ENCODE results near the gene AGO3.

Gene AGO3

GRCh38 chr1:36115200-36115669 is 184.3 kb downstream of the AGO3 start:
- no peak overlapping the region for H3K4me3 ChIP-seq (ENCODE audit: control insufficient read depth, low read depth, low read length)
- peak; percentile 54 for DNase-seq (ENCODE audit: low read depth)

GRCh38 chr1:36115931-36116330 is 185.0 kb downstream of the AGO3 start:
- peak; percentile 40 for DNase-seq (ENCODE audit: low read depth)
- TF ChIP-seq, protein P1, sequence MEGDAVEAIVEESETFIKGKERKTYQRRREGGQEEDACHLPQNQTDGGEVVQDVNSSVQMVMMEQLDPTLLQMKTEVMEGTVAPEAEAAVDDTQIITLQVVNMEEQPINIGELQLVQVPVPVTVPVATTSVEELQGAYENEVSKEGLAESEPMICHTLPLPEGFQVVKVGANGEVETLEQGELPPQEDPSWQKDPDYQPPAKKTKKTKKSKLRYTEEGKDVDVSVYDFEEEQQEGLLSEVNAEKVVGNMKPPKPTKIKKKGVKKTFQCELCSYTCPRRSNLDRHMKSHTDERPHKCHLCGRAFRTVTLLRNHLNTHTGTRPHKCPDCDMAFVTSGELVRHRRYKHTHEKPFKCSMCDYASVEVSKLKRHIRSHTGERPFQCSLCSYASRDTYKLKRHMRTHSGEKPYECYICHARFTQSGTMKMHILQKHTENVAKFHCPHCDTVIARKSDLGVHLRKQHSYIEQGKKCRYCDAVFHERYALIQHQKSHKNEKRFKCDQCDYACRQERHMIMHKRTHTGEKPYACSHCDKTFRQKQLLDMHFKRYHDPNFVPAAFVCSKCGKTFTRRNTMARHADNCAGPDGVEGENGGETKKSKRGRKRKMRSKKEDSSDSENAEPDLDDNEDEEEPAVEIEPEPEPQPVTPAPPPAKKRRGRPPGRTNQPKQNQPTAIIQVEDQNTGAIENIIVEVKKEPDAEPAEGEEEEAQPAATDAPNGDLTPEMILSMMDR (conservative IDR thresholded peaks at IDR 0.05; ENCODE audit: control insufficient read depth, insufficient read depth, low read depth, low read length) = no peak
- H3K4me3 ChIP-seq (ENCODE audit: control insufficient read depth, low read depth, low read length) = no peak overlapping the region

More at GRCh38 chr1:36115200-36115669, 184.3 kb downstream of the AGO3 start:
- TF ChIP-seq, protein P1 (conservative IDR thresholded peaks at IDR 0.05; ENCODE audit: control insufficient read depth, insufficient read depth, low read depth, low read length) = no peak

- no peak for DNase-seq (ENCODE audit: low read depth)
- TF ChIP-seq, protein P1 (conservative IDR thresholded peaks at IDR 0.05; ENCODE audit: control insufficient read depth, insufficient read depth, low read depth, low read length) = no peak
- no peak overlapping the region for H3K4me3 ChIP-seq (ENCODE audit: control insufficient read depth, low read depth, low read length)
These were observed 186.0 kb downstream of the AGO3 start for GRCh38 chr1:36116901-36117300.

DNA sequence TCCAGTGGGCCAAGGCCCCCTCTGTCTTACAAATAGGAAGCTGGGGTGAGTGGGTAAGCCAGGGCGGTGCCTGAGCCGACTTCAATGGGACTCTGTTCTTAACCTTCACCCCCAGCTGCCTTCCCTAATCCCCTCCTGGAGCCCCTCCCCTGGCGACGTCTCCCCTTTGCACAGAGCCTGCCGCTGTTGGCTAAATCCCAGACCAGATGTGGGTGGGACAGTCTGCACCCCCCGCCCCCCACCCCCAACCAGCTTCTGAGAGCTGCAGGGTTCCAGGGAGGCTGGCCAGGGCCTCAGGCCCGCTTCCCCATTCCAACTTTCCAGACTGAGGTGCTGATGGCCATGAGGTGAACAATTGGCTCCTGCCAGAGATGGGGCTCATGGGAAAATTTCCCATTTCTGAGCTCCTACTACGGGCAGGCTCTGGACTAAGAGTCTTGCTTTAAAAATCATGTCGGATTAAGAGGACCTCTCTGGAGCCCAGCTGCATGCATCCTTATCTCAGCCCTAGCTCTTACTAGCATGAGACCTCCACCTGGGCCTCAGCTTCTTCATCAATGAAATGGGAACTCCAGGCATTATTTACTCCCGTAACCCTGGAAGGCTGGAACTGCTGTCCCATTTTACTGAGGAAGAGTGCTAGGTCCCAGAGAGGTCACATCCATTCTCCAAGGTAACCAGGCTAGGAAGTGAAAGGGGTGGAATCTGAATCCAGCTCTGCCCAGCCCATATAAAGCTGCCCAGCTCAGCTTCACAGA is 187.7 kb downstream of the AGO3 start:
- DNase-seq (ENCODE audit: low read depth) = no peak
- no peak overlapping the region for H3K4me3 ChIP-seq (ENCODE audit: control insufficient read depth, low read depth, low read length)
- TF ChIP-seq, protein P1 (conservative IDR thresholded peaks at IDR 0.05; ENCODE audit: control insufficient read depth, insufficient read depth, low read depth, low read length) = no peak

DNA sequence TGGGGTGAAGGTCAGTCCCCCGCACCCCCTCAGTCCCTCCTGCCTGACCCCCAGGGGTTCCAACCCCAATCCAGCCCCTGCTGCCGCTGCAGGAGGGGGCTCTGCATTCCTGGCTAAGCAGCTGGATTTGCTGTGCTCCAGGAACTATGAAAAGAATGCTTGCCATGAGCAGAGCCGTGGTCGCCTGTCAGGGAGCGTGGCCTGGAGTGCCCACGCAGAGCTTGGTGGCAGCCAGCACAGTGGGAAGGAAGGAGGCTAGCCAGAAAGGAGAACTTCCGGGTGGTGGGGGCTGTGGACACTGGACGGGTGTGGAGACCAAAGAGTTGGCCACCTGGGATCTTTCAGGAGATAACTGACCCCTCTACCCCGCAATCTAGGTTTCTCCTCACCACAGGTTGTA is 188.6 kb downstream of the AGO3 start:
- TF ChIP-seq, protein P1 (conservative IDR thresholded peaks at IDR 0.05; ENCODE audit: control insufficient read depth, insufficient read depth, low read depth, low read length) = no peak

More for the DNA sequence above, 188.6 kb downstream of the AGO3 start:
- H3K4me3 ChIP-seq (ENCODE audit: control insufficient read depth, low read depth, low read length) = no peak overlapping the region
- no peak for DNase-seq (ENCODE audit: low read depth)
